ENCODE results near the gene C2orf15. TPM values are rescaled to one million over a fixed set of nuclear protein-coding genes. Genes with fewer than 3 reads are reported as not detected.
A peak's percentile ranks its signal among the peaks of the same experiment; 100 is the strongest.
"Not testable (repeated sequence)": the region's sequence is repeated elsewhere in the genome, so short reads cannot be mapped to it uniquely, and the experiment has no call there.

Gene C2orf15
- total RNA-seq, 1 donor from 2014 or later = 5.8 TPM

GRCh38 chr2:99166218-99166617 is 24.7 kb downstream of the C2orf15 start:
- DNase-seq (ENCODE audit: low spot score) = no peak

- DNase-seq (ENCODE audit: low spot score) = no peak
These were observed 28.0 kb downstream of the C2orf15 start for GRCh38 chr2:99169534-99169933.

- no peak for DNase-seq (ENCODE audit: low spot score)
These were observed 30.1 kb downstream of the C2orf15 start for GRCh38 chr2:99171377-99172140.

- DNase-seq (ENCODE audit: low spot score) = peak; percentile 94
These were observed 39.5 kb downstream of the C2orf15 start, which contains the start of the genes MITD1 and MRPL30 for GRCh38 chr2:99180755-99181623. TSS of gene MITD1 (minus strand) at chr2:99181058. CDS start at chr2:99180981, 77 bp downstream. TSS of gene MRPL30 (plus strand) at chr2:99181184. CDS start at chr2:99186204, 5,020 bp downstream.

GRCh38 chr2:99181624-99182000 is 40.1 kb downstream of the C2orf15 start:
- no peak for DNase-seq (ENCODE audit: low spot score)

- DNase-seq (ENCODE audit: low spot score) = no peak
These were observed 41.5 kb downstream of the C2orf15 start for GRCh38 chr2:99183025-99183424.

GRCh38 chr2:99184811-99185210 is 43.3 kb downstream of the C2orf15 start:
- no peak for DNase-seq (ENCODE audit: low spot score)

- no peak for DNase-seq (ENCODE audit: low spot score)
These were observed 45.5 kb downstream of the C2orf15 start for GRCh38 chr2:99187011-99187410.

GRCh38 chr2:99188357-99188756 is 46.9 kb downstream of the C2orf15 start:
- DNase-seq (ENCODE audit: low spot score) = no peak

- DNase-seq (ENCODE audit: low spot score) = no peak
These were observed 49.0 kb downstream of the C2orf15 start for GRCh38 chr2:99190548-99190947.

GRCh38 chr2:99192364-99192763 is 50.9 kb downstream of the C2orf15 start:
- not testable (repeated sequence) for DNase-seq (ENCODE audit: low spot score)

GRCh38 chr2:99198103-99198841 is 56.8 kb downstream of the C2orf15 start:
- DNase-seq (ENCODE audit: low spot score) = no peak

- no peak for DNase-seq (ENCODE audit: low spot score)
These were observed 58.7 kb downstream of the C2orf15 start for GRCh38 chr2:99200076-99200800.

Other genes with a start within 250 kb of the C2orf15 start
- 18.4 TPM for gene CRACDL, start 205.5 kb upstream of the C2orf15 start, total RNA-seq
- 9.3 TPM for gene TSGA10, start 13.2 kb downstream of the C2orf15 start, total RNA-seq
- 6.5 TPM for gene LIPT1, start 13.3 kb downstream of the C2orf15 start, total RNA-seq
- 21.5 TPM for gene MITD1, start 39.4 kb downstream of the C2orf15 start, total RNA-seq
- 19.7 TPM for gene MRPL30, start 39.5 kb downstream of the C2orf15 start, total RNA-seq
- not detected for gene LYG2, start 114.0 kb downstream of the C2orf15 start, total RNA-seq
- gene LYG1, start 159.5 kb downstream of the C2orf15 start, total RNA-seq = 1.6 TPM
- 20.2 TPM for gene TXNDC9, start 194.6 kb downstream of the C2orf15 start, total RNA-seq
- 24.5 TPM for gene EIF5B, start 195.7 kb downstream of the C2orf15 start, total RNA-seq

Measured in mucosa of gallbladder (tissue), 1 donor.